SK-N-SH (cell line): ENCODE data around the gene FRS2. TPM values are rescaled to one million over a fixed set of nuclear protein-coding genes. Genes with fewer than 3 reads are reported as not detected.

Experiments
- CTCF ChIA-PET: fragments of 300-600, 350-600 bp; formaldehyde crosslinking; extraction: SDS; loops from one replicate; lab custom pipeline; 2021; lab: Yijun Ruan, JAX
- POLR2A ChIA-PET: fragments of 350-600 bp; sonication (Branson Sonifier 250); formaldehyde crosslinking; extraction: SDS; loops from one replicate; lab custom pipeline; 2020; ENCODE audit warnings: antibody characterized with exemption, inconsistent platforms; lab: Yijun Ruan, JAX
- DNase-seq: peaks from one replicate; pipeline ENCODE4 v3.0.0; 2012
- H2AFZ ChIP-seq: fragments of 200-600 bp; sonication (generic); 2 replicates; pipeline ENCODE4 v1.8.1; 2016; ENCODE audit warnings: antibody characterized with exemption, mild to moderate bottlenecking, low read depth
- H3F3A ChIP-seq: fragments of 200-600 bp; sonication (generic); replicated peaks from 2 replicates; pipeline ENCODE3; 2016; ENCODE audit warnings: antibody characterized with exemption, mild to moderate bottlenecking; ENCODE audit not compliant: insufficient read depth
- H3K27ac ChIP-seq, 2 experiments: fragments of 200-500 bp in 1 of 2; fragments of 200-600 bp in 1 of 2; sonication (Bioruptor generic) in 1 of 2; sonication (generic), shearing (Covaris generic) in 1 of 2; 2 replicates each; pipeline versions ENCODE4 v1.5.1 to v1.6.1; 2014 to 2016; ENCODE audit warnings: low read depth in 2 of 2, inconsistent platforms in 1 of 2, low read length in 1 of 2, mild to moderate bottlenecking in 1 of 2, mixed read lengths in 1 of 2
- H3K27me3 ChIP-seq: fragments of 200-600 bp; sonication (generic), shearing (Covaris generic); 2 replicates; pipeline ENCODE4 v1.6.1; 2016; ENCODE audit warnings: mixed run types; ENCODE audit not compliant: insufficient read depth
- H3K36me3 ChIP-seq, 2 experiments: fragments of 200-500 bp in 1 of 2; fragments of 200-600 bp in 1 of 2; sonication (Bioruptor generic) in 1 of 2; sonication (generic) in 1 of 2; replicated peaks in 1 of 2; 2 replicates each; pipeline versions ENCODE3 to v1.5.1; 2014 to 2016; ENCODE audit warnings: low read length in 1 of 2, mild to moderate bottlenecking in 1 of 2; ENCODE audit not compliant: insufficient read depth in 2 of 2, control insufficient read depth in 1 of 2
- H3K4me1 ChIP-seq, 2 experiments: fragments of 200-500 bp in 1 of 2; fragments of 200-600 bp in 1 of 2; sonication (Bioruptor generic) in 1 of 2; sonication (generic), shearing (Covaris generic) in 1 of 2; 2 replicates each; pipeline versions ENCODE4 v1.5.1 to v1.6.1; 2014 to 2016; ENCODE audit warnings: low read depth in 1 of 2, low read length in 1 of 2, mixed run types in 1 of 2; ENCODE audit not compliant: insufficient read depth in 2 of 2, control insufficient read depth in 1 of 2
- H3K4me2 ChIP-seq: fragments of 200-600 bp; sonication (generic), shearing (Covaris generic); 2 replicates; pipeline ENCODE4 v1.6.1; 2017; ENCODE audit warnings: mixed run types
- H3K4me3 ChIP-seq, 2 experiments: fragments of 200-500 bp in 1 of 2; fragments of 200-600 bp in 1 of 2; sonication (Bioruptor generic) in 1 of 2; sonication (generic), shearing (Covaris generic) in 1 of 2; 2 replicates each; pipeline versions ENCODE4 v1.5.1 to v1.8.1; 2014 to 2016; ENCODE audit warnings: low read depth in 2 of 2, inconsistent platforms in 1 of 2, low read length in 1 of 2, mild to moderate bottlenecking in 1 of 2, mixed read lengths in 1 of 2, moderate library complexity in 1 of 2
- H3K79me2 ChIP-seq: fragments of 200-600 bp; sonication (generic); 2 replicates; pipeline ENCODE4 v1.8.1; 2017; ENCODE audit warnings: mild to moderate bottlenecking; ENCODE audit not compliant: insufficient read depth
- H3K9ac ChIP-seq: fragments of 200-600 bp; sonication (generic); 2 replicates; pipeline ENCODE4 v1.6.1; 2017; ENCODE audit warnings: mixed run types
- H3K9me2 ChIP-seq: fragments of 200-600 bp; sonication (generic); 2 replicates; pipeline ENCODE4 v1.6.1; 2017; ENCODE audit warnings: mixed run types
- H3K9me3 ChIP-seq: fragments of 200-600 bp; sonication (generic); 2 replicates; pipeline ENCODE4 v1.6.1; 2017; ENCODE audit warnings: mixed run types, mild to moderate bottlenecking, moderate library complexity
- H4K20me1 ChIP-seq: fragments of 200-600 bp; sonication (generic); 2 replicates; pipeline ENCODE4 v1.6.1; 2017; ENCODE audit warnings: mild to moderate bottlenecking, mixed run types; ENCODE audit not compliant: insufficient read depth
- EP300 ChIP-seq, 2 experiments: IDR thresholded peaks; 2 replicates each; pipeline versions ENCODE4 v1.4.0 to v1.6.1; 2012; ENCODE audit warnings: borderline replicate concordance in 1 of 2, low read depth in 1 of 2, low read length in 1 of 2
- EZH2phosphoT487 ChIP-seq: fragments of 200-600 bp; sonication (generic); IDR thresholded peaks from 2 replicates; pipeline ENCODE4 v1.6.1; 2017; ENCODE audit warnings: low read depth, mixed run types, mild to moderate bottlenecking, antibody characterized with exemption, moderate library complexity, borderline replicate concordance
- FOXJ3 ChIP-seq: sonication (generic); formaldehyde crosslinking; IDR thresholded peaks from 2 replicates; pipeline ENCODE4 v1.5.1; 2020; ENCODE audit warnings: mild to moderate bottlenecking, missing genetic modification reagents
- FOXM1 ChIP-seq: IDR thresholded peaks from 2 replicates; pipeline ENCODE4 v1.4.0; 2012; ENCODE audit warnings: low read depth, mild to moderate bottlenecking
- MXI1 ChIP-seq: IDR thresholded peaks from 2 replicates; pipeline ENCODE4 v1.6.1; 2012; ENCODE audit warnings: mild to moderate bottlenecking, low read depth, low read length, improper control_type of control experiment
- NFIC ChIP-seq: IDR thresholded peaks from 2 replicates; pipeline ENCODE4 v1.4.0; 2012; ENCODE audit warnings: borderline replicate concordance
- POLR2AphosphoS5 ChIP-seq: IDR thresholded peaks from 2 replicates; pipeline ENCODE4 v1.6.1; 2012; ENCODE audit warnings: low read depth, low read length
- SMC3 ChIP-seq: IDR thresholded peaks from 2 replicates; pipeline ENCODE4 v1.6.1; 2012; ENCODE audit warnings: low read depth, low read length, improper control_type of control experiment
- TCF12 ChIP-seq: IDR thresholded peaks from 2 replicates; pipeline ENCODE4 v1.4.0; 2012
- TEAD4 ChIP-seq: IDR thresholded peaks from 2 replicates; pipeline ENCODE4 v1.4.0; 2012; ENCODE audit warnings: mild to moderate bottlenecking, borderline replicate concordance; ENCODE audit not compliant: insufficient read depth
- YY1 ChIP-seq: IDR thresholded peaks from 2 replicates; pipeline ENCODE4 v1.4.0; 2012; ENCODE audit warnings: low read depth, mild to moderate bottlenecking
- WGBS: methylation state at CpG from one replicate; pipeline ENCODE4 v1.1.6; 2017; ENCODE audit warnings: low lambda C conversion rate; 5-methylcytosine and 5-hydroxymethylcytosine counted together
- polyA plus RNA-seq, 3 experiments: library from polyadenylated mRNA; depleted of rRNA; stranded (reverse); fragments of >200 nt; gene quantifications; 2 replicates each; pipeline ENCODE4 v1.2.3, GENCODE V29; 2012
- TF ChIP-seq, protein P1 (sequence below): IDR thresholded peaks from 2 replicates; pipeline ENCODE4 v1.4.0; 2012; ENCODE audit warnings: low read depth, borderline replicate concordance
- TF ChIP-seq, protein P2 (sequence below): IDR thresholded peaks from 2 replicates; pipeline ENCODE4 v1.6.1; 2012; ENCODE audit warnings: mild to moderate bottlenecking, low read depth, low read length, moderate library complexity
- TF ChIP-seq, protein P3 (sequence below): fragments of 200-600 bp; sonication (generic); IDR thresholded peaks from 2 replicates; pipeline ENCODE4 v1.6.1; 2017; ENCODE audit warnings: antibody characterized with exemption, mild to moderate bottlenecking, moderate library complexity

Gene FRS2
- polyA plus RNA-seq, 1 of the 3 experiments (the other 2 are of a cell fraction): 7.1 TPM

DNA sequence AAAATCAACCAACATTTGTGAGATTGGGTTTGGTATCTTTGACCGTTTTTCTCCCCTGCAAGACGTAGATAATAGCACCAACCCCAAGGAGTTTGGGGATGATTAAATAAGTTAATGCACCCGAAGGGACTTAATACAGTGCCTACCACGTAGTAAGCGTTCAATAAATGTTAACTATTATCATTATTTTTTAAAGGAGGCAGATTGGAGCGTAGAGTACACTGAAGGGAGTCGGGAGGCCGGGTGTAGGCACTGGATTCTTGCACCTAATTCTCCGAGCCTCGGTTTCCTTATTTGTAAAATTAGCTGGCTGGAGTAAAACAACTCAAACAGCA is 367 bp upstream of the FRS2 start:
- H3K9me2 ChIP-seq: no peaks in the 10 kb centered on the region
- ChIA-PET CTCF (interaction anchor here (0.7 to 2.0 kb wide), 7 partner anchors 15 to 116 kb away, joined by 3 to 19 read pairs (median 4); partner anchors contain the start of gene CCT2), POLR2A (interaction anchor here (0.7 to 1.0 kb wide), 2 partner anchors 40 to 80 kb away, joined by 3 read pairs; no protein-coding TSS in a partner anchor)
- no peaks in the 10 kb centered on the region for H3K27me3 ChIP-seq
- H3F3A ChIP-seq: peaks cover 9% of the 10 kb centered on the region
- no peak for DNase-seq
- H3K9ac ChIP-seq: peak overlapping the region; percentile 98
- whole genome bisulfite sequencing: 20% methylated on average over 10 of the region's 10 CpGs
- no peaks in the 10 kb centered on the region for H3K36me3 ChIP-seq
- H3K4me3 ChIP-seq: peak overlapping the region; percentile 74 to 95
- H4K20me1 ChIP-seq: peaks cover 39% of the 10 kb centered on the region
- peak overlapping the region; percentile 92 to 93 for H3K27ac ChIP-seq
- peaks cover 47% of the 10 kb centered on the region for H3K79me2 ChIP-seq
- TF ChIP-seq, protein P1, sequence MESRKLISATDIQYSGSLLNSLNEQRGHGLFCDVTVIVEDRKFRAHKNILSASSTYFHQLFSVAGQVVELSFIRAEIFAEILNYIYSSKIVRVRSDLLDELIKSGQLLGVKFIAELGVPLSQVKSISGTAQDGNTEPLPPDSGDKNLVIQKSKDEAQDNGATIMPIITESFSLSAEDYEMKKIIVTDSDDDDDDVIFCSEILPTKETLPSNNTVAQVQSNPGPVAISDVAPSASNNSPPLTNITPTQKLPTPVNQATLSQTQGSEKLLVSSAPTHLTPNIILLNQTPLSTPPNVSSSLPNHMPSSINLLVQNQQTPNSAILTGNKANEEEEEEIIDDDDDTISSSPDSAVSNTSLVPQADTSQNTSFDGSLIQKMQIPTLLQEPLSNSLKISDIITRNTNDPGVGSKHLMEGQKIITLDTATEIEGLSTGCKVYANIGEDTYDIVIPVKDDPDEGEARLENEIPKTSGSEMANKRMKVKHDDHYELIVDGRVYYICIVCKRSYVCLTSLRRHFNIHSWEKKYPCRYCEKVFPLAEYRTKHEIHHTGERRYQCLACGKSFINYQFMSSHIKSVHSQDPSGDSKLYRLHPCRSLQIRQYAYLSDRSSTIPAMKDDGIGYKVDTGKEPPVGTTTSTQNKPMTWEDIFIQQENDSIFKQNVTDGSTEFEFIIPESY: no peak
- TF ChIP-seq TEAD4: no peak
- TF ChIP-seq POLR2AphosphoS5: no peak
- TF ChIP-seq TCF12: no peak
- no peak for TF ChIP-seq EP300 (IDR thresholded peaks at IDR 0.05; ENCODE audit: borderline replicate concordance in 1 of 2, low read depth in 1 of 2, low read length in 1 of 2)
- no peak for TF ChIP-seq FOXJ3
- no peak for TF ChIP-seq SMC3
- TF ChIP-seq, protein P2, sequence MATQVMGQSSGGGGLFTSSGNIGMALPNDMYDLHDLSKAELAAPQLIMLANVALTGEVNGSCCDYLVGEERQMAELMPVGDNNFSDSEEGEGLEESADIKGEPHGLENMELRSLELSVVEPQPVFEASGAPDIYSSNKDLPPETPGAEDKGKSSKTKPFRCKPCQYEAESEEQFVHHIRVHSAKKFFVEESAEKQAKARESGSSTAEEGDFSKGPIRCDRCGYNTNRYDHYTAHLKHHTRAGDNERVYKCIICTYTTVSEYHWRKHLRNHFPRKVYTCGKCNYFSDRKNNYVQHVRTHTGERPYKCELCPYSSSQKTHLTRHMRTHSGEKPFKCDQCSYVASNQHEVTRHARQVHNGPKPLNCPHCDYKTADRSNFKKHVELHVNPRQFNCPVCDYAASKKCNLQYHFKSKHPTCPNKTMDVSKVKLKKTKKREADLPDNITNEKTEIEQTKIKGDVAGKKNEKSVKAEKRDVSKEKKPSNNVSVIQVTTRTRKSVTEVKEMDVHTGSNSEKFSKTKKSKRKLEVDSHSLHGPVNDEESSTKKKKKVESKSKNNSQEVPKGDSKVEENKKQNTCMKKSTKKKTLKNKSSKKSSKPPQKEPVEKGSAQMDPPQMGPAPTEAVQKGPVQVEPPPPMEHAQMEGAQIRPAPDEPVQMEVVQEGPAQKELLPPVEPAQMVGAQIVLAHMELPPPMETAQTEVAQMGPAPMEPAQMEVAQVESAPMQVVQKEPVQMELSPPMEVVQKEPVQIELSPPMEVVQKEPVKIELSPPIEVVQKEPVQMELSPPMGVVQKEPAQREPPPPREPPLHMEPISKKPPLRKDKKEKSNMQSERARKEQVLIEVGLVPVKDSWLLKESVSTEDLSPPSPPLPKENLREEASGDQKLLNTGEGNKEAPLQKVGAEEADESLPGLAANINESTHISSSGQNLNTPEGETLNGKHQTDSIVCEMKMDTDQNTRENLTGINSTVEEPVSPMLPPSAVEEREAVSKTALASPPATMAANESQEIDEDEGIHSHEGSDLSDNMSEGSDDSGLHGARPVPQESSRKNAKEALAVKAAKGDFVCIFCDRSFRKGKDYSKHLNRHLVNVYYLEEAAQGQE: no peak
- peak overlapping the region; percentile 83 for H3K4me2 ChIP-seq
- H3K4me1 ChIP-seq: peaks cover 11 to 15% of the 10 kb centered on the region in 2 experiments; a peak in 3 of 4 replicates
- H2AFZ ChIP-seq: peak overlapping the region; percentile 99
- no peaks in the 10 kb centered on the region for H3K9me3 ChIP-seq

DNA sequence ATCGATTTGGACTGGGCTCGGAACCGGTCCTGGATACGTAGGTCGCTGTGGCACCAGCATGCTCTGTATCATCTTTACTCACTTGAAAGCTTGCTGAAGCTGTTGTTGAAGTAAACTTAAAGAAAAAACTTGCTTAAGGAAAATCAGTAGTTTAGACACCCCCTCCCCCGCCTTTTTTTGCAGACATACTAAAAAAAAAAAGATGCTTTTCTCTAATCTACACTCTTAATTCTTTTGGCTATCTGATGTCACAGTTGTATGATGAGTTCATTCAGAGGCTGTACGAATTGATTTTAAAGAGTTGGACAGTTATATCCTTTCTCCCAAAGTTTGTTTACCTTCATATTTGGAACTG is 865 bp downstream of the FRS2 start:
- H2AFZ ChIP-seq: peak overlapping the region; percentile 99; the same call in 1 of the 2 replicates
- peaks cover 59% of the 10 kb centered on the region for H3K79me2 ChIP-seq
- peaks cover 9% of the 10 kb centered on the region for H3F3A ChIP-seq
- H3K4me1 ChIP-seq: peaks cover 17 to 20% of the 10 kb centered on the region in 2 experiments; a peak in 3 of 4 replicates
- H3K27ac ChIP-seq: peak overlapping the region; percentile 92 to 93; a peak in 3 of 4 replicates
- no peaks in the 10 kb centered on the region for H3K9me2 ChIP-seq
- POLR2A ChIA-PET: interaction anchor here (1.0 kb wide), 1 partner anchor 82 kb away, joined by 3 read pairs; no protein-coding TSS in a partner anchor
- peak overlapping the region; percentile 74 to 95 for H3K4me3 ChIP-seq
- H3K4me2 ChIP-seq: peak overlapping the region; percentile 83
- no peaks in the 10 kb centered on the region for H3K27me3 ChIP-seq
- no peaks in the 10 kb centered on the region for H3K9me3 ChIP-seq
- 0% methylated on average over 7 of the region's 7 CpGs for WGBS
- H3K9ac ChIP-seq: peak overlapping the region; percentile 98
- no peaks in the 10 kb centered on the region for H3K36me3 ChIP-seq
- TF ChIP-seq NFIC (no peak), FOXM1 (no peak), EZH2phosphoT487 (no peak), YY1 (no peak), MXI1 (no peak), POLR2AphosphoS5 (no peak), SMC3 (no peak), EP300 (IDR thresholded peaks at IDR 0.05; ENCODE audit: borderline replicate concordance in 1 of 2, low read depth in 1 of 2, low read length in 1 of 2) (no peak), TCF12 (no peak)
- TF ChIP-seq, protein P3, sequence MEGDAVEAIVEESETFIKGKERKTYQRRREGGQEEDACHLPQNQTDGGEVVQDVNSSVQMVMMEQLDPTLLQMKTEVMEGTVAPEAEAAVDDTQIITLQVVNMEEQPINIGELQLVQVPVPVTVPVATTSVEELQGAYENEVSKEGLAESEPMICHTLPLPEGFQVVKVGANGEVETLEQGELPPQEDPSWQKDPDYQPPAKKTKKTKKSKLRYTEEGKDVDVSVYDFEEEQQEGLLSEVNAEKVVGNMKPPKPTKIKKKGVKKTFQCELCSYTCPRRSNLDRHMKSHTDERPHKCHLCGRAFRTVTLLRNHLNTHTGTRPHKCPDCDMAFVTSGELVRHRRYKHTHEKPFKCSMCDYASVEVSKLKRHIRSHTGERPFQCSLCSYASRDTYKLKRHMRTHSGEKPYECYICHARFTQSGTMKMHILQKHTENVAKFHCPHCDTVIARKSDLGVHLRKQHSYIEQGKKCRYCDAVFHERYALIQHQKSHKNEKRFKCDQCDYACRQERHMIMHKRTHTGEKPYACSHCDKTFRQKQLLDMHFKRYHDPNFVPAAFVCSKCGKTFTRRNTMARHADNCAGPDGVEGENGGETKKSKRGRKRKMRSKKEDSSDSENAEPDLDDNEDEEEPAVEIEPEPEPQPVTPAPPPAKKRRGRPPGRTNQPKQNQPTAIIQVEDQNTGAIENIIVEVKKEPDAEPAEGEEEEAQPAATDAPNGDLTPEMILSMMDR: no peak
- TF ChIP-seq, all 33 proteins: peak for 0
- peaks cover 51% of the 10 kb centered on the region for H4K20me1 ChIP-seq
- CTCF ChIA-PET: interaction anchor here (0.5 to 2.9 kb wide), 6 partner anchors 24 to 184 kb away, joined by 3 to 19 read pairs (median 5); no protein-coding TSS in a partner anchor
- no peak for DNase-seq
